ENCODE data around the gene ATG9B. TPM values are rescaled to one million over a fixed set of nuclear protein-coding genes. Genes with fewer than 3 reads are reported as not detected.
A peak's percentile ranks its signal among the peaks of the same experiment; 100 is the strongest.

The ATG9B gene
- total and polyA plus RNA-seq, 9 of the 15 experiments (the other 6 are each of a cell fraction or from before 2014, with no cell fraction given), result 0.29 to 8.0 (median 2.1) TPM

DNA sequence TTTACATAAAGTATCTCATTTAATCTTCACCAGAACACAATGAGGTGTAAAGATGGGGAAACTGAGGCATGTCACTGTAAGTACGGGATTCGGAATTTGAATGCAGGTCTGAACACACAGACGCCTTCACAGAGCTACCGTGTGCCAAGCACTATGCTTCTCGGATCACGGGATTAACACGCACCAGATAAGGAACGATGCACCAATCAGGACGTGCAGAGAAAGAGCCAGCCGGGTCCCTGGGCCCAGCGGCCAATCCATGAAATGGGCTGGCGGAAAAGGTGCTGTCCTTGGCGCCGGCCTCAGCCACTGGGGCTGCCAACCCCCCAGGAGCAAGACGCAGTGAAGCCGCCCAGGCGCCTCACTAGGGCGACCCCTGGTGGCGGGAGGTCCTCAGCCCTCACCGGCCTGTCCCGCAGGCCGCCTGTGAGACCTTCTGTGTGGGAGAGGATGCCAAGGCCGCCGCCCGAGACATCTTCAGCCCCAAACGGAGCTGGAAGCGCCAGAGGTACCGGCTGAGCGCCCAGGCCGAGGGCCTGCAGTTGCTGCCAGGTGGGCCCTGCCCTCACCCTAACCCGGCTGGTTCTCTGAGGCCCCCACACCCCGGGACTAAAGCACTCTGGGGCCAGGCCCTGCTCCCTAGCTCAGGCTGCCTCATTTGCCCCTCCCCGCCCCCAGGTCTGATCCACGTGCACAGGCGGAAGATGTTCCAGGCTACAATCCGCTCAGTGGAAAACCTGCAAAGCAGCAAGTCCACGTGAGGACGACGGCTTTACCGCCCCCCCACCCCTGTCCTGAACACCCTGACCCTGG lies 15.6 kb downstream of the ATG9B start (continued):
- TF ChIP-seq, protein P1, sequence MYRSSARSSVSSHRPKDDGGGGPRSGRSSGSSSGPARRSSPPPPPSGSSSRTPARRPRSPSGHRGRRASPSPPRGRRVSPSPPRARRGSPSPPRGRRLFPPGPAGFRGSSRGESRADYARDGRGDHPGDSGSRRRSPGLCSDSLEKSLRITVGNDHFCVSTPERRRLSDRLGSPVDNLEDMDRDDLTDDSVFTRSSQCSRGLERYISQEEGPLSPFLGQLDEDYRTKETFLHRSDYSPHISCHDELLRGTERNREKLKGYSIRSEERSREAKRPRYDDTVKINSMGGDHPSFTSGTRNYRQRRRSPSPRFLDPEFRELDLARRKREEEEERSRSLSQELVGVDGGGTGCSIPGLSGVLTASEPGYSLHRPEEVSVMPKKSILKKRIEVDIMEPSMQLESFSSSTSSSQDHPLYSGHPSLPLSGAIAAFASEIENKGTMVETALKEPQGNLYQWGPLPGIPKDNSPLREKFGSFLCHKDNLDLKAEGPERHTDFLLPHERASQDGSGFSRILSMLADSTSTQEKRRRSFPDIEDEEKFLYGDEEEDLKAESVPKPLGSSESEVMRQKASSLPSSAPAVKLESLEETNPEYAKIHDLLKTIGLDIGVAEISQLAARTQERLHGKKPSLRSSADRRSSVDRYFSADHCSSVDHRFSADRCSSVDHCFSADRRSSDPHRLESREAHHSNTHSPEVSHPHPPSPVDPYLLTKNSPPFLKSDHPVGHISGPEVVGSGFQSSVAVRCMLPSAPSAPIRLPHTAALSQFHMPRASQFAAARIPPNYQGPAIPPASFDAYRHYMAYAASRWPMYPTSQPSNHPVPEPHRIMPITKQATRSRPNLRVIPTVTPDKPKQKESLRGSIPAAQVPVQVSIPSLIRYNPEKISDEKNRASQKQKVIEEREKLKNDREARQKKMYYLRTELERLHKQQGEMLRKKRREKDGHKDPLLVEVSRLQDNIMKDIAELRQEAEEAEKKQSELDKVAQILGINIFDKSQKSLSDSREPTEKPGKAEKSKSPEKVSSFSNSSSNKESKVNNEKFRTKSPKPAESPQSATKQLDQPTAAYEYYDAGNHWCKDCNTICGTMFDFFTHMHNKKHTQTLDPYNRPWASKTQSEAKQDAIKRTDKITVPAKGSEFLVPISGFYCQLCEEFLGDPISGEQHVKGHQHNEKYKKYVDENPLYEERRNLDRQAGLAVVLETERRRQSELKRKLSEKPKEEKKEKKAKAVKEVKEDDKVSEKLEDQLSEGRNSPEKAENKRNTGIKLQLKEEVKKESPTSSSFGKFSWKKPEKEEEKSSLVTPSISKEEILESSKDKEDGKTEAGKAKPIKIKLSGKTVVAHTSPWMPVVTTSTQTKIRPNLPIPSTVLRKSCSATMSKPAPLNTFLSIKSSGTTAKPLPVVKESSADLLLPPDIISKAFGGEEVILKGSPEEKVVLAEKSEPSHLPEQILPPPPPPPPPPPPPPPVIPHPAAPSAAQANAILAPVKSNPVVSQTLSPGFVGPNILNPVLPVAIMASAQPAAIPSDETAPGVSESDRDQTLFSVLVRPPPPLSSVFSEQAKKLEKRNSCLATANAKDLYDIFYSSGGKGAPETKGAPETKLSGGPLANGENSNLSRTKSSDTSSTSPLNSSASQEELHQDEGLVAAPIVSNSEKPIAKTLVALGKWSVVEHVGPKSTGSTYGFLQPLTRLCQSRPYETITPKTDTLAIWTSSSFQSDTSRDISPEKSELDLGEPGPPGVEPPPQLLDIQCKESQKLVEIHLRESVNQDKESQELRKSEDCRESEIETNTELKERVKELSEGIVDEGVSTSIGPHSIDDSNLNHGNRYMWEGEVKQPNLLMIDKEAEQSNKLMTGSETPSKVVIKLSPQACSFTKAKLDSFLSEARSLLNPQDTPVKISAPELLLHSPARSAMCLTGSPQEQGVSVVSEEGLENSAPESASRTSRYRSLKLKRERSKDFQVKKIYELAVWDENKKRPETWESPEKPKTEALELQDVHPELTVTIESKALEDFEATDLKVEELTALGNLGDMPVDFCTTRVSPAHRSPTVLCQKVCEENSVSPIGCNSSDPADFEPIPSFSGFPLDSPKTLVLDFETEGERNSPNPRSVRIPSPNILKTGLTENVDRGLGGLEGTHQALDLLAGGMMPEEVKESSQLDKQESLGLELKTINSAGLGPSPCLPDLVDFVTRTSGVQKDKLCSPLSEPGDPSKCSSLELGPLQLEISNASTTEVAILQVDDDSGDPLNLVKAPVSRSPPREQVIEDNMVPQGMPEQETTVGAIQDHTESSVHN (IDR thresholded peaks at IDR 0.05; ENCODE audit: borderline replicate concordance in 1 of 2, low read depth in 1 of 2), result peak in 1 of 2 experiments; percentile 72; a peak in 2 of 4 replicates
- TF ChIP-seq KDM1A (IDR thresholded peaks at IDR 0.05) (peak; percentile 86 to 94), SMARCB1 (IDR thresholded peaks at IDR 0.05; ENCODE audit: insufficient read length, low read depth) (peak; percentile 95), CCAR2 (IDR thresholded peaks at IDR 0.05; ENCODE audit: low read depth, low read length) (no peak), ZFP36 (IDR thresholded peaks at IDR 0.05; ENCODE audit: low read depth, low read length, partially characterized antibody) (no peak), CBX2 (IDR thresholded peaks at IDR 0.05; ENCODE audit: insufficient read depth, low read length, poor library complexity, severe bottlenecking) (no peak), SMAD3 (CRISPR knock-in tag; conservative IDR thresholded peaks at IDR 0.05) (no peak), SREBF2 (CRISPR knock-in tag; IDR thresholded peaks at IDR 0.05) (peak; percentile 99; the same call in 1 of the 2 replicates), ERF (CRISPR knock-in tag; IDR thresholded peaks at IDR 0.05) (0 out of 2 replicates have a peak, but pooled peaks have one; percentile 30), ZNF830 (CRISPR knock-in tag; IDR thresholded peaks at IDR 0.05) (peak; percentile 47; the same call in 1 of the 2 replicates), ZNF79 (CRISPR knock-in tag; IDR thresholded peaks at IDR 0.05; ENCODE audit: low read depth) (no peak), CEBPB (tag; IDR thresholded peaks at IDR 0.05) (no peak), UBTF (IDR thresholded peaks at IDR 0.05; ENCODE audit: borderline replicate concordance in 1 of 2, low read depth in 2 of 2, low read length in 2 of 2) (peak in 1 of 2 experiments; percentile 86; a peak in 2 of 4 replicates), ETV1 (tag; conservative IDR thresholded peaks at IDR 0.05; ENCODE audit: low read depth) (peak; percentile 71)
